GM12878 (cell line): ENCODE data around the gene IGFALS. TPM values are rescaled to one million over a fixed set of nuclear protein-coding genes. Genes with fewer than 3 reads are reported as not detected.

ENCODE experiments used
- ATAC-seq: fragments of 200-7000 bp; cut with Tn5 transposase; 3 replicates; pipeline ENCODE4 v1.9.1; 2020; ENCODE audit warnings: mild to moderate bottlenecking, moderate library complexity
- BruUV-seq: library from RNA; stranded (reverse); fragments of 400-500 nt; replicated peaks from 2 replicates; lab custom pipeline; 2021; lab: Mats Ljungman, UMichigan
- CTCF ChIA-PET: fragments of 300-600 bp; sonication (Branson Sonifier 250); formaldehyde crosslinking; extraction: SDS; loops from one replicate; lab custom pipeline; 2021; ENCODE audit warnings: inconsistent platforms; lab: Yijun Ruan, JAX
- POLR2A ChIA-PET: fragments of 350-600 bp; formaldehyde crosslinking; extraction: SDS; loops from one replicate; lab custom pipeline; 2021; ENCODE audit warnings: inconsistent platforms; lab: Charles Lee
- RAD21 ChIA-PET: fragments of 300-600 bp; sonication (Branson Sonifier 250); formaldehyde crosslinking; loops from one replicate; lab custom pipeline; 2023; ENCODE audit warnings: antibody characterized with exemption; ENCODE audit not compliant: unreplicated experiment; lab: Charles Lee
- SMC1A ChIA-PET: fragments of 300-600 bp; sonication (Branson Sonifier 250); formaldehyde crosslinking; loops from one replicate; lab custom pipeline; 2023; ENCODE audit not compliant: unreplicated experiment, uncharacterized antibody; lab: Charles Lee
- DNase-seq: peaks from one replicate; pipeline ENCODE4 v3.0.0-alpha.2; 2011; ENCODE audit warnings: low read depth, low spot score
- FAIRE-seq: peaks from 3 replicates; lab custom pipeline; 2011; peaks lifted over from hg19 to GRCh38; lab: Jason Lieb, UNC
- H2AFZ ChIP-seq: 2 replicates; pipeline ENCODE4 v1.6.0; 2011; ENCODE audit warnings: low read depth, low read length, control low read depth; ENCODE audit not compliant: control insufficient read depth
- H3K27ac ChIP-seq: 2 replicates; pipeline ENCODE4 v1.5.1; 2011; ENCODE audit warnings: control low read depth; ENCODE audit not compliant: control insufficient read depth, insufficient read depth
- H3K27me3 ChIP-seq, 2 experiments: replicated peaks in 1 of 2; 2 replicates each; pipeline versions ENCODE4 v1.6.0 to v1.6.1; 2011; ENCODE audit warnings: low read length in 1 of 2; ENCODE audit not compliant: control insufficient read depth in 2 of 2, insufficient read depth in 2 of 2
- H3K36me3 ChIP-seq, 2 experiments: 2 replicates each; pipeline ENCODE4 v1.5.1; 2011; ENCODE audit warnings: low read length in 1 of 2; ENCODE audit not compliant: control insufficient read depth in 2 of 2, insufficient read depth in 2 of 2
- H3K4me1 ChIP-seq: 2 replicates; pipeline ENCODE4 v1.6.1; 2011; ENCODE audit warnings: mild to moderate bottlenecking, low read length, moderate library complexity, mixed read lengths; ENCODE audit not compliant: control insufficient read depth, insufficient read depth
- H3K4me2 ChIP-seq: 2 replicates; pipeline ENCODE4 v1.6.0; 2011; ENCODE audit warnings: control low read depth; ENCODE audit not compliant: control insufficient read depth, insufficient read depth
- H3K4me3 ChIP-seq: fragments of 200-600 bp; sonication (generic); 2 replicates; pipeline ENCODE4 v1.5.1; 2016
- H3K79me2 ChIP-seq: 2 replicates; pipeline ENCODE4 v1.6.0; 2011; ENCODE audit warnings: low read length; ENCODE audit not compliant: control insufficient read depth, insufficient read depth
- H3K9ac ChIP-seq: 2 replicates; pipeline ENCODE4 v1.8.0; 2011; ENCODE audit warnings: low read length, control low read depth, mixed read lengths; ENCODE audit not compliant: control insufficient read depth, insufficient read depth
- H3K9me3 ChIP-seq: replicated peaks from 3 replicates; pipeline ENCODE4 v1.5.1; 2011; ENCODE audit warnings: mild to moderate bottlenecking, low read length; ENCODE audit not compliant: control insufficient read depth, insufficient read depth
- H4K20me1 ChIP-seq: 2 replicates; pipeline ENCODE4 v1.6.0; 2011; ENCODE audit not compliant: control insufficient read depth, insufficient read depth
- BRCA1 ChIP-seq: IDR thresholded peaks from 2 replicates; pipeline ENCODE4 v1.6.1; 2011; ENCODE audit warnings: low read depth, low read length, improper control_type of control experiment
- MYC ChIP-seq: IDR thresholded peaks from 2 replicates; pipeline ENCODE4 v1.6.1; 2011; ENCODE audit warnings: mild to moderate bottlenecking, low read length, moderate library complexity, inconsistent platforms; ENCODE audit not compliant: insufficient read depth, insufficient replicate concordance, insufficient read length, severe bottlenecking
- PAX5 ChIP-seq: IDR thresholded peaks from 2 replicates; pipeline ENCODE4 v1.6.1; 2011; ENCODE audit warnings: low read depth, low read length, borderline replicate concordance
- RB1 ChIP-seq: fragments of 450-650 bp; formaldehyde crosslinking; IDR thresholded peaks from 2 replicates; pipeline ENCODE4 v1.6.1; 2017; ENCODE audit warnings: mild to moderate bottlenecking, borderline replicate concordance
- RBBP5 ChIP-seq: fragments of 200-600 bp; sonication (generic); conservative IDR thresholded peaks from 2 replicates; pipeline ENCODE4 v1.6.1; 2016
- SIN3A ChIP-seq: IDR thresholded peaks from 2 replicates; pipeline ENCODE4 v1.6.1; 2012; ENCODE audit warnings: low read depth, low read length, improper control_type of control experiment
- TCF12 ChIP-seq: IDR thresholded peaks from 2 replicates; pipeline ENCODE4 v1.6.1; 2011; ENCODE audit warnings: low read depth, mild to moderate bottlenecking, low read length
- TCF3 ChIP-seq: IDR thresholded peaks from 2 replicates; pipeline ENCODE4 v1.6.1; 2012; ENCODE audit warnings: low read depth, mild to moderate bottlenecking, low read length, borderline replicate concordance; ENCODE audit not compliant: insufficient read depth
- ZZZ3 ChIP-seq: IDR thresholded peaks from 2 replicates; pipeline ENCODE4 v1.6.1; 2011; ENCODE audit warnings: low read depth; ENCODE audit not compliant: control insufficient read depth, insufficient read length
- WGBS: methylation state at CpG from one replicate; pipeline ENCODE4 v1.1.6; 2016; ENCODE audit warnings: low lambda C conversion rate; ENCODE audit not compliant: insufficient replicate concordance, insufficient coverage; ENCODE audit errors: missing lambda C conversion rate; 5-methylcytosine and 5-hydroxymethylcytosine counted together
- in situ Hi-C: fragments of 300-500 bp; cut with MboI; formaldehyde crosslinking; loops from 9 replicates; pipeline ENCODE4 v1.14.3; 2018; ENCODE audit warnings: mixed read lengths
- intact Hi-C: fragments of 100-400 bp; cut with micrococcal nuclease; formaldehyde crosslinking; loops from one replicate; pipeline ENCODE4 v1.14.2; 2022; ENCODE audit not compliant: unreplicated experiment
- polyA plus RNA-seq, 11 experiments: library from polyadenylated mRNA; depleted of rRNA in 4 of 11; unstranded in 6 of 11; stranded (reverse) in 5 of 11; fragments of >200 nt; fragmentation: Nextera tagmentation in 4 of 11; fragmentation: Illumina TruSeq in 1 of 11; extraction: Ambion mirVana in 4 of 11; extraction: Trizol in 1 of 11; gene quantifications; 1 replicate in 1 of 11; 2 replicates in 10 of 11; pipeline versions ENCODE4 v1.2.1 to v1.2.3, GENCODE V29; 2011 to 2016; ENCODE audit warnings: inconsistent platforms in 2 of 11, missing spikeins in 2 of 11, low read depth in 1 of 11
- total RNA-seq, 4 experiments: library from RNA; depleted of rRNA in 3 of 4; stranded (reverse); fragments of >200 nt in 3 of 4; fragmentation: Illumina TruSeq in 1 of 4; extraction: Trizol in 1 of 4; gene quantifications; 2 replicates each; pipeline versions ENCODE4 v1.2.1 to v1.2.3, GENCODE V29; 2013 to 2021
- TF ChIP-seq, protein P1 (sequence below): fragments of 450-650 bp; IDR thresholded peaks from 2 replicates; pipeline ENCODE4 v1.6.1; 2017; ENCODE audit warnings: low read depth, mild to moderate bottlenecking, moderate library complexity
- TF ChIP-seq, protein P2 (sequence below): IDR thresholded peaks from 2 replicates; pipeline ENCODE4 v1.6.1; 2011; ENCODE audit warnings: borderline replicate concordance, low read depth, mild to moderate bottlenecking, moderate library complexity, low read length; ENCODE audit not compliant: insufficient read depth, poor library complexity, severe bottlenecking
- TF ChIP-seq, protein P3 (sequence below): fragments of 450-650 bp; IDR thresholded peaks from 2 replicates; pipeline ENCODE4 v1.6.1; 2014; ENCODE audit warnings: mild to moderate bottlenecking
- TF ChIP-seq, protein P4 (sequence below): fragments of 450-650 bp; IDR thresholded peaks from 2 replicates; pipeline ENCODE4 v1.6.1; 2017; ENCODE audit warnings: antibody characterized with exemption, mild to moderate bottlenecking, moderate library complexity

IGFALS gene
- total and polyA plus RNA-seq, 10 of the 15 experiments (the other 5 are each of a cell fraction or from before 2014, with no cell fraction given): 0.04 to 0.11 TPM; not detected in 8

DNA sequence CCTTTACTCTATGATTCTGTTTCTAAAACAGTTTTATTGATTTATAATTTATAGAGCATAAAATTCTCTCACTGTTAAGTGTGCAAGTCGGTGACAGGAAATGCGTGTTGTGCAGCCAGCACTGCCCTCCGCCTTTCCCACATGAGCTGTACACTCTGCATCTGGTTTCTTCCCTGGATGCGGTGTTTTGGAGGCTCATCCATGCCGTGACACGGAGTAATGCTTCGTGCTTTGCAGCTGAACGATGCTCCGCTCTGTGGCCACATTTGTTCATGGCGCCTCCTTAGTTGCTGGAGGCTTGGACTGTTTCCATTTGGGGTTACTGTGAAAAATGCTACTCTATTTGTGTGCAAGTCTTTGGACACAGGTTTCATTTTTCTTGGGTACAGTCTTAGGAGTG is 7.2 kb upstream of the IGFALS start:
- WGBS: 76% methylated on average over 10 of the region's 10 CpGs
- RAD21 ChIA-PET: no interaction called here
- SMC1A ChIA-PET: no interaction called here
- H3K36me3 ChIP-seq: no peaks in the 10 kb centered on the region
- intact Hi-C loops: no loop called here
- H3K27me3 ChIP-seq: no peaks in the 10 kb centered on the region
- TF ChIP-seq SIN3A: no peak
- TF ChIP-seq, protein P1, sequence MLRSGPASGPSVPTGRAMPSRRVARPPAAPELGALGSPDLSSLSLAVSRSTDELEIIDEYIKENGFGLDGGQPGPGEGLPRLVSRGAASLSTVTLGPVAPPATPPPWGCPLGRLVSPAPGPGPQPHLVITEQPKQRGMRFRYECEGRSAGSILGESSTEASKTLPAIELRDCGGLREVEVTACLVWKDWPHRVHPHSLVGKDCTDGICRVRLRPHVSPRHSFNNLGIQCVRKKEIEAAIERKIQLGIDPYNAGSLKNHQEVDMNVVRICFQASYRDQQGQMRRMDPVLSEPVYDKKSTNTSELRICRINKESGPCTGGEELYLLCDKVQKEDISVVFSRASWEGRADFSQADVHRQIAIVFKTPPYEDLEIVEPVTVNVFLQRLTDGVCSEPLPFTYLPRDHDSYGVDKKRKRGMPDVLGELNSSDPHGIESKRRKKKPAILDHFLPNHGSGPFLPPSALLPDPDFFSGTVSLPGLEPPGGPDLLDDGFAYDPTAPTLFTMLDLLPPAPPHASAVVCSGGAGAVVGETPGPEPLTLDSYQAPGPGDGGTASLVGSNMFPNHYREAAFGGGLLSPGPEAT: no peak
- no peak for TF ChIP-seq TCF3
- no peak for TF ChIP-seq RB1
- no peak for TF ChIP-seq MYC
- TF ChIP-seq, protein P2, sequence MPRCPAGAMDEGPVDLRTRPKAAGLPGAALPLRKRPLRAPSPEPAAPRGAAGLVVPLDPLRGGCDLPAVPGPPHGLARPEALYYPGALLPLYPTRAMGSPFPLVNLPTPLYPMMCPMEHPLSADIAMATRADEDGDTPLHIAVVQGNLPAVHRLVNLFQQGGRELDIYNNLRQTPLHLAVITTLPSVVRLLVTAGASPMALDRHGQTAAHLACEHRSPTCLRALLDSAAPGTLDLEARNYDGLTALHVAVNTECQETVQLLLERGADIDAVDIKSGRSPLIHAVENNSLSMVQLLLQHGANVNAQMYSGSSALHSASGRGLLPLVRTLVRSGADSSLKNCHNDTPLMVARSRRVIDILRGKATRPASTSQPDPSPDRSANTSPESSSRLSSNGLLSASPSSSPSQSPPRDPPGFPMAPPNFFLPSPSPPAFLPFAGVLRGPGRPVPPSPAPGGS: no peak
- TF ChIP-seq RBBP5: no peak
- TF ChIP-seq ZZZ3: no peak
- TF ChIP-seq, protein P3, sequence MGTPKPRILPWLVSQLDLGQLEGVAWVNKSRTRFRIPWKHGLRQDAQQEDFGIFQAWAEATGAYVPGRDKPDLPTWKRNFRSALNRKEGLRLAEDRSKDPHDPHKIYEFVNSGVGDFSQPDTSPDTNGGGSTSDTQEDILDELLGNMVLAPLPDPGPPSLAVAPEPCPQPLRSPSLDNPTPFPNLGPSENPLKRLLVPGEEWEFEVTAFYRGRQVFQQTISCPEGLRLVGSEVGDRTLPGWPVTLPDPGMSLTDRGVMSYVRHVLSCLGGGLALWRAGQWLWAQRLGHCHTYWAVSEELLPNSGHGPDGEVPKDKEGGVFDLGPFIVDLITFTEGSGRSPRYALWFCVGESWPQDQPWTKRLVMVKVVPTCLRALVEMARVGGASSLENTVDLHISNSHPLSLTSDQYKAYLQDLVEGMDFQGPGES: no peak
- TF ChIP-seq BRCA1: no peak
- TF ChIP-seq, protein P4, sequence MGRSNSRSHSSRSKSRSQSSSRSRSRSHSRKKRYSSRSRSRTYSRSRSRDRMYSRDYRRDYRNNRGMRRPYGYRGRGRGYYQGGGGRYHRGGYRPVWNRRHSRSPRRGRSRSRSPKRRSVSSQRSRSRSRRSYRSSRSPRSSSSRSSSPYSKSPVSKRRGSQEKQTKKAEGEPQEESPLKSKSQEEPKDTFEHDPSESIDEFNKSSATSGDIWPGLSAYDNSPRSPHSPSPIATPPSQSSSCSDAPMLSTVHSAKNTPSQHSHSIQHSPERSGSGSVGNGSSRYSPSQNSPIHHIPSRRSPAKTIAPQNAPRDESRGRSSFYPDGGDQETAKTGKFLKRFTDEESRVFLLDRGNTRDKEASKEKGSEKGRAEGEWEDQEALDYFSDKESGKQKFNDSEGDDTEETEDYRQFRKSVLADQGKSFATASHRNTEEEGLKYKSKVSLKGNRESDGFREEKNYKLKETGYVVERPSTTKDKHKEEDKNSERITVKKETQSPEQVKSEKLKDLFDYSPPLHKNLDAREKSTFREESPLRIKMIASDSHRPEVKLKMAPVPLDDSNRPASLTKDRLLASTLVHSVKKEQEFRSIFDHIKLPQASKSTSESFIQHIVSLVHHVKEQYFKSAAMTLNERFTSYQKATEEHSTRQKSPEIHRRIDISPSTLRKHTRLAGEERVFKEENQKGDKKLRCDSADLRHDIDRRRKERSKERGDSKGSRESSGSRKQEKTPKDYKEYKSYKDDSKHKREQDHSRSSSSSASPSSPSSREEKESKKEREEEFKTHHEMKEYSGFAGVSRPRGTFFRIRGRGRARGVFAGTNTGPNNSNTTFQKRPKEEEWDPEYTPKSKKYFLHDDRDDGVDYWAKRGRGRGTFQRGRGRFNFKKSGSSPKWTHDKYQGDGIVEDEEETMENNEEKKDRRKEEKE: no peak
- no peak for TF ChIP-seq TCF12
- no peak for TF ChIP-seq PAX5
- TF ChIP-seq, all 136 proteins: peak for 0
- Histone ChIP-seq H4K20me1 (no peaks in the 10 kb centered on the region), H3K27ac (no peak overlapping the region), H3K9me3 (peaks cover 2% of the 10 kb centered on the region; the same call in 1 of the 3 replicates), H3K4me3 (no peak overlapping the region), H2AFZ (no peak overlapping the region), H3K4me2 (no peak overlapping the region), H3K4me1 (no peaks in the 10 kb centered on the region), H3K9ac (no peak overlapping the region), H3K79me2 (no peaks in the 10 kb centered on the region)
- in situ Hi-C loops: no loop called here
- POLR2A ChIA-PET: no interaction called here
- DNase-seq (no peak), ATAC-seq (no peak), FAIRE-seq (no peak)
- no TSS peak for BruUV-seq
- CTCF ChIA-PET: no interaction called here
